K562 (cell line): ENCODE measurements around the gene TICRR. TPM values are rescaled to one million over a fixed set of nuclear protein-coding genes. Genes with fewer than 3 reads are reported as not detected.

Experiments
- ATAC-seq: fragments of 200-7000 bp; cut with Tn5 transposase; 3 replicates; pipeline ENCODE4 v1.9.1; 2020; ENCODE audit warnings: moderate library complexity
- BruUV-seq: library from RNA; stranded (reverse); fragments of 400-500 nt; replicated peaks from 2 replicates; lab custom pipeline; 2021; lab: Mats Ljungman, UMichigan
- CTCF ChIA-PET: fragments of 300-600 bp; formaldehyde crosslinking; extraction: SDS; loops from one replicate; lab custom pipeline; 2021; ENCODE audit warnings: low intra/inter-chr PET ratio; lab: Yijun Ruan, JAX
- POLR2A ChIA-PET: fragments of 300-600, 350-650 bp; sonication (Branson Sonifier 250); formaldehyde crosslinking; extraction: SDS; loops from one replicate; lab custom pipeline; 2021; ENCODE audit warnings: antibody characterized with exemption, inconsistent platforms; lab: Yijun Ruan, JAX
- DNase-seq, 4 experiments: peaks; one replicate each; pipeline versions ENCODE4 v3.0.0 to v3.0.0-alpha.2; 2011 to 2018; ENCODE audit warnings: low spot score in 3 of 4, mixed read lengths in 3 of 4; ENCODE audit errors: extremely low read depth in 1 of 4
- FAIRE-seq: peaks from 2 replicates; lab custom pipeline; 2011; peaks lifted over from hg19 to GRCh38; lab: Jason Lieb, UNC
- H2AFZ ChIP-seq: 2 replicates; pipeline ENCODE4 v1.6.0; 2011; ENCODE audit warnings: low read depth, low read length, control low read depth, inconsistent platforms
- H3K27ac ChIP-seq: fragments of 200-600 bp; 3 replicates; pipeline ENCODE4 v1.8.0; 2011; ENCODE audit warnings: low read depth, mild to moderate bottlenecking, control low read depth, inconsistent platforms, low read length, moderate library complexity, mixed read lengths; ENCODE audit errors: extremely low read depth
- H3K27me3 ChIP-seq, 2 experiments: fragments of 300-600 bp in 1 of 2; 2 replicates in 1 of 2; 3 replicates in 1 of 2; pipeline versions ENCODE4 v1.6.0 to v1.8.0; 2011; ENCODE audit warnings: inconsistent platforms in 2 of 2, low read length in 2 of 2, mild to moderate bottlenecking in 1 of 2, mixed read lengths in 1 of 2, moderate library complexity in 1 of 2; ENCODE audit not compliant: control insufficient read depth in 2 of 2, insufficient read depth in 2 of 2
- H3K36me3 ChIP-seq: fragments of 300-600 bp; 3 replicates; pipeline ENCODE4 v1.8.0; 2011; ENCODE audit warnings: mild to moderate bottlenecking, low read length, inconsistent platforms; ENCODE audit not compliant: control insufficient read depth, insufficient read depth
- H3K4me1 ChIP-seq, 2 experiments: fragments of 200-600 bp in 1 of 2; replicated peaks in 1 of 2; 2 replicates in 1 of 2; 3 replicates in 1 of 2; pipeline versions ENCODE4 v1.5.1 to v1.8.0; 2011; ENCODE audit warnings: inconsistent platforms in 2 of 2, low read length in 2 of 2, mild to moderate bottlenecking in 1 of 2, mixed read lengths in 1 of 2, moderate library complexity in 1 of 2; ENCODE audit not compliant: control insufficient read depth in 2 of 2, insufficient read depth in 2 of 2
- H3K4me2 ChIP-seq: 2 replicates; pipeline ENCODE4 v1.6.1; 2011; ENCODE audit warnings: low read length, control low read depth, inconsistent platforms, mixed read lengths; ENCODE audit not compliant: insufficient read depth
- H3K4me3 ChIP-seq: fragments of 200-600 bp; sonication (generic), shearing (Covaris generic); 2 replicates; pipeline ENCODE4 v1.5.1; 2016; ENCODE audit warnings: control low read depth, inconsistent platforms
- H3K79me2 ChIP-seq: fragments of 200-600 bp; 3 replicates; pipeline ENCODE4 v1.8.0; 2011; ENCODE audit warnings: low read length, inconsistent platforms; ENCODE audit not compliant: control insufficient read depth, insufficient read depth
- H3K9ac ChIP-seq, 2 experiments: 2 replicates each; pipeline versions ENCODE4 v1.6.0 to v1.6.1; 2011; ENCODE audit warnings: low read depth in 2 of 2, low read length in 2 of 2, control low read depth in 1 of 2, inconsistent platforms in 1 of 2, mild to moderate bottlenecking in 1 of 2, mixed read lengths in 1 of 2; ENCODE audit not compliant: insufficient read depth in 1 of 2
- H3K9me1 ChIP-seq: one replicate; pipeline ENCODE4 v1.6.0; 2011; ENCODE audit warnings: inconsistent platforms, mild to moderate bottlenecking, low read length, moderate library complexity; ENCODE audit not compliant: control insufficient read depth, insufficient read depth
- H3K9me3 ChIP-seq: replicated peaks from 2 replicates; pipeline ENCODE4 v1.5.1; 2011; ENCODE audit warnings: low read depth, low read length, inconsistent platforms; ENCODE audit not compliant: control insufficient read depth, insufficient read depth
- H4K20me1 ChIP-seq: replicated peaks from 2 replicates; pipeline ENCODE4 v1.6.1; 2011; ENCODE audit warnings: low read length, inconsistent platforms, mixed read lengths; ENCODE audit not compliant: control insufficient read depth, insufficient read depth
- ARNT ChIP-seq, 2 experiments: fragments of 450-650 bp; IDR thresholded peaks; 2 replicates each; pipeline ENCODE4 v1.6.1; 2016; ENCODE audit warnings: mild to moderate bottlenecking in 1 of 2
- HIVEP1 ChIP-seq: fragments of 250-450 bp; sonication (Bioruptor Pico); IDR thresholded peaks from 2 replicates; pipeline ENCODE4 v1.4.0; 2020; ENCODE audit warnings: mild to moderate bottlenecking
- NRF1 ChIP-seq, 2 experiments: fragments of 450-650 bp; IDR thresholded peaks in 1 of 2; conservative IDR thresholded peaks in 1 of 2; 2 replicates each; pipeline ENCODE4 v1.6.1; 2014; ENCODE audit warnings: mild to moderate bottlenecking in 2 of 2
- U2AF2 ChIP-seq: fragments of 200-400 bp; formaldehyde crosslinking; optimal IDR thresholded peaks from 2 replicates; pipeline ENCODE3; 2017; ENCODE audit warnings: low read depth, mild to moderate bottlenecking, low read length
- WGBS: fragments of 100-300 bp; shearing (Covaris generic); methylation state at CpG from one replicate; pipeline ENCODE4 v1.1.6; 2016; ENCODE audit warnings: low coverage, mixed read lengths; ENCODE audit not compliant: insufficient coverage; ENCODE audit errors: missing lambda C conversion rate; 5-methylcytosine and 5-hydroxymethylcytosine counted together
- in situ Hi-C: fragments of 300-500 bp; cut with MboI; formaldehyde crosslinking; loops from 4 replicates; pipeline ENCODE4 v1.15.0; 2018; ENCODE audit warnings: inconsistent platforms, mixed read lengths
- intact Hi-C: fragments of 100-400 bp; cut with micrococcal nuclease; formaldehyde crosslinking; loops from 2 replicates; pipeline ENCODE4 v1.14.2; 2022
- polyA plus RNA-seq, 8 experiments: library from polyadenylated mRNA; depleted of rRNA in 4 of 8; stranded (reverse) in 5 of 8; unstranded in 3 of 8; fragments of >200 nt; fragmentation: Nextera tagmentation in 2 of 8; fragmentation: Illumina TruSeq in 1 of 8; extraction: Ambion mirVana in 2 of 8; extraction: Trizol in 1 of 8; gene quantifications; 2 replicates each; pipeline versions ENCODE4 v1.2.1 to v1.2.3, GENCODE V29; 2011 to 2014; ENCODE audit warnings: inconsistent platforms in 1 of 8, missing spikeins in 1 of 8
- total RNA-seq, 7 experiments: library from RNA; depleted of rRNA in 6 of 7; stranded (reverse); fragments of >200 nt in 6 of 7; fragmentation: Illumina TruSeq in 2 of 7; extraction: Trizol in 2 of 7; gene quantifications; 2 replicates each; pipeline versions ENCODE4 v1.2.1 to v1.2.3, GENCODE V29; 2011 to 2021; ENCODE audit warnings: low replicate concordance in 1 of 7
- TF ChIP-seq, protein P1 (sequence below): IDR thresholded peaks from 2 replicates; pipeline ENCODE4 v1.6.1; 2016; ENCODE audit warnings: missing genetic modification characterization, missing compliant biosample characterization

Gene TICRR
- total and polyA plus RNA-seq, 9 of the 15 experiments (the other 6 are each of a cell fraction or from before 2014, with no cell fraction given) = 0.84 to 22.9 (median 13.7) TPM

GRCh38 chr15:89659295-89659694, 84.0 kb downstream of the TICRR start:
- Histone ChIP-seq H2AFZ (no peak overlapping the region), H3K9me3 (no peaks in the 10 kb centered on the region), H3K9ac (no peak overlapping the region), H3K27me3 (peaks cover 16 to 49% of the 10 kb centered on the region in 2 experiments), H3K27ac (no peak overlapping the region), H3K79me2 (no peaks in the 10 kb centered on the region), H3K4me2 (no peak overlapping the region), H4K20me1 (no peaks in the 10 kb centered on the region), H3K4me1 (peaks cover 0 to 15% of the 10 kb centered on the region in 2 experiments; a peak in 4 of 5 replicates), H3K4me3 (no peak overlapping the region), H3K9me1 (no peaks in the 10 kb centered on the region), H3K36me3 (no peaks in the 10 kb centered on the region)
- in situ Hi-C loops = no loop called here
- ATAC-seq = no peak
- no peak for FAIRE-seq
- DNase-seq = no peak
- ChIA-PET CTCF (no interaction called here), POLR2A (no interaction called here)
- intact Hi-C loops = no loop called here
- WGBS = 4% methylated on average over 2 of the region's 2 CpGs
- TF ChIP-seq, protein P1, sequence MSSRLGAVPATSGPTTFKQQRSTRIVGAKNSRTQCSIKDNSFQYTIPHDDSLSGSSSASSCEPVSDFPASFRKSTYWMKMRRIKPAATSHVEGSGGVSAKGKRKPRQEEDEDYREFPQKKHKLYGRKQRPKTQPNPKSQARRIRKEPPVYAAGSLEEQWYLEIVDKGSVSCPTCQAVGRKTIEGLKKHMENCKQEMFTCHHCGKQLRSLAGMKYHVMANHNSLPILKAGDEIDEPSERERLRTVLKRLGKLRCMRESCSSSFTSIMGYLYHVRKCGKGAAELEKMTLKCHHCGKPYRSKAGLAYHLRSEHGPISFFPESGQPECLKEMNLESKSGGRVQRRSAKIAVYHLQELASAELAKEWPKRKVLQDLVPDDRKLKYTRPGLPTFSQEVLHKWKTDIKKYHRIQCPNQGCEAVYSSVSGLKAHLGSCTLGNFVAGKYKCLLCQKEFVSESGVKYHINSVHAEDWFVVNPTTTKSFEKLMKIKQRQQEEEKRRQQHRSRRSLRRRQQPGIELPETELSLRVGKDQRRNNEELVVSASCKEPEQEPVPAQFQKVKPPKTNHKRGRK (tag) = peak; percentile 84
- no peak for TF ChIP-seq HIVEP1
- no TSS peak for BruUV-seq

GRCh38 chr15:89660556-89660955, 85.3 kb downstream of the TICRR start:
- intact Hi-C loops = no loop called here
- no peaks in the 10 kb centered on the region for H3K9me3 ChIP-seq
- no peak overlapping the region for H3K27ac ChIP-seq
- ChIA-PET POLR2A (interaction anchor here (0.6 kb wide), 2 partner anchors 9 to 109 kb away, joined by 3 to 5 read pairs; no protein-coding TSS in a partner anchor), CTCF (no interaction called here)
- 0% methylated on average over 2 of the region's 2 CpGs for WGBS
- no peak for FAIRE-seq
- no peak overlapping the region for H3K4me3 ChIP-seq
- no peaks in the 10 kb centered on the region for H3K79me2 ChIP-seq
- BruUV-seq = no TSS peak
- no peak for TF ChIP-seq ARNT (IDR thresholded peaks at IDR 0.05)
- TF ChIP-seq NRF1 (conservative IDR thresholded peaks at IDR 0.05 in 1 of 2, IDR thresholded peaks at IDR 0.05 in 1 of 2) = no peak
- TF ChIP-seq U2AF2 = no peak
- in situ Hi-C loops = no loop called here
- H4K20me1 ChIP-seq = no peaks in the 10 kb centered on the region
- peak; percentile 39 for ATAC-seq
- H3K9me1 ChIP-seq = no peaks in the 10 kb centered on the region
- H3K4me2 ChIP-seq = no peak overlapping the region
- peaks cover 0 to 6% of the 10 kb centered on the region in 2 experiments; a peak in 4 of 5 replicates for H3K4me1 ChIP-seq
- peaks cover 18 to 47% of the 10 kb centered on the region in 2 experiments for H3K27me3 ChIP-seq
- no peak for DNase-seq
- H3K9ac ChIP-seq = no peak overlapping the region
- no peak overlapping the region for H2AFZ ChIP-seq
- no peaks in the 10 kb centered on the region for H3K36me3 ChIP-seq
